SK-N-SH treated with all-trans-retinoic acid at 6 μM for 48 hours (cell line): ENCODE data around the gene EML1.

ENCODE experiments used
- CSDC2 ChIP-seq: fragments of 250-450 bp; sonication (Bioruptor Pico); IDR thresholded peaks from 2 replicates; pipeline ENCODE4 v1.5.0; 2020; ENCODE audit warnings: mild to moderate bottlenecking, moderate library complexity
- ZNF565 ChIP-seq: fragments of 450-650 bp; formaldehyde crosslinking; conservative IDR thresholded peaks from 2 replicates; pipeline ENCODE4 v1.5.0; 2020; ENCODE audit warnings: low read depth, mild to moderate bottlenecking, moderate library complexity
- TF ChIP-seq, protein P1 (sequence below): fragments of 250-450 bp; sonication (Bioruptor Pico); IDR thresholded peaks from 2 replicates; pipeline ENCODE4 v1.5.0; 2020; ENCODE audit warnings: mild to moderate bottlenecking, moderate library complexity

DNA sequence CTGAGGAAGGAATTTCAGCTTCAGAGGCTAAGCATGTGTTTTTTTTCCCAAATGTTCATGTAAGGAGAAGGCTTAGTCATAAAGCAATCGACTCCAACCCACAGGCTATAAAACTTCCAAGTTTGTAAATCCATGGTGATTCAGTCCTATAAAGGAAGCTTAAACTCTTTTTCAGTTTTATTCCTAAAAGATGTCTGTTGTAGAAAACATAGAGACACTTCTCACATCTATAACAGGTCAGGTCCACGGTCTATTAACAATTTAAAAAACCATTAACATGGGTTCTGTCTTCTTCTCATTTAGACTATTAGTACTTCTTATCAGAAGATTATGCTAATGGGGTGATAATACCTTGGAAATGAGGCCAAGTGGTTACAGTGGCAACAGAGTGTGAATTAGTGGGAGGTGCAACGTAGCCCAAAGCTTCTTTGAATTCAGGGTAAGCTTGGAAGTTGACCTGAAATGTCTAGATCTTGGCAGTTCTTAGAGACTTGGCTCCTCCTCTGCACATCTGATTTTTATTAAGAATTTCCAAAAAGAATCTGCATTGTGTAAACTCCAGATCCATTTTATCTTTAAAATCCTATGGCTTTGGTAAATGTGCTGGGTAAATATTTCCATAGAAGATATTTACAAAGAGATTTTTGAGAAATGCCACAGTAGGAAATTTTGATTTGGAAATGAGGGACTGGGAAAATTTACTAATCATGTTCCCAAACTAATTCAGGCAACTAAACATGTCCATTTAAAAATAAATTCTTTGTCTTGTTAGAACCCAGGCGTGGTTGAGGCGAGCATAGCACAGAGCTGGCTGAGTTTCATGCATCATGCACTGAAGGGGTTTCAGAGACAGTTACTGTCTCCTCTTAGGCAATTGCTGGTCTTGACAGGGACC lies 86.4 kb downstream of the EML1 start:
- TF ChIP-seq, protein P1, sequence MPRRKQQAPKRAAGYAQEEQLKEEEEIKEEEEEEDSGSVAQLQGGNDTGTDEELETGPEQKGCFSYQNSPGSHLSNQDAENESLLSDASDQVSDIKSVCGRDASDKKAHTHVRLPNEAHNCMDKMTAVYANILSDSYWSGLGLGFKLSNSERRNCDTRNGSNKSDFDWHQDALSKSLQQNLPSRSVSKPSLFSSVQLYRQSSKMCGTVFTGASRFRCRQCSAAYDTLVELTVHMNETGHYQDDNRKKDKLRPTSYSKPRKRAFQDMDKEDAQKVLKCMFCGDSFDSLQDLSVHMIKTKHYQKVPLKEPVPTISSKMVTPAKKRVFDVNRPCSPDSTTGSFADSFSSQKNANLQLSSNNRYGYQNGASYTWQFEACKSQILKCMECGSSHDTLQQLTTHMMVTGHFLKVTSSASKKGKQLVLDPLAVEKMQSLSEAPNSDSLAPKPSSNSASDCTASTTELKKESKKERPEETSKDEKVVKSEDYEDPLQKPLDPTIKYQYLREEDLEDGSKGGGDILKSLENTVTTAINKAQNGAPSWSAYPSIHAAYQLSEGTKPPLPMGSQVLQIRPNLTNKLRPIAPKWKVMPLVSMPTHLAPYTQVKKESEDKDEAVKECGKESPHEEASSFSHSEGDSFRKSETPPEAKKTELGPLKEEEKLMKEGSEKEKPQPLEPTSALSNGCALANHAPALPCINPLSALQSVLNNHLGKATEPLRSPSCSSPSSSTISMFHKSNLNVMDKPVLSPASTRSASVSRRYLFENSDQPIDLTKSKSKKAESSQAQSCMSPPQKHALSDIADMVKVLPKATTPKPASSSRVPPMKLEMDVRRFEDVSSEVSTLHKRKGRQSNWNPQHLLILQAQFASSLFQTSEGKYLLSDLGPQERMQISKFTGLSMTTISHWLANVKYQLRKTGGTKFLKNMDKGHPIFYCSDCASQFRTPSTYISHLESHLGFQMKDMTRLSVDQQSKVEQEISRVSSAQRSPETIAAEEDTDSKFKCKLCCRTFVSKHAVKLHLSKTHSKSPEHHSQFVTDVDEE, result no peak
- TF ChIP-seq CSDC2 (CRISPR knock-in tag), result no peak
- TF ChIP-seq ZNF565 (CRISPR knock-in tag), result no peak
